ENCODE results near the gene MET.
"Not testable (repeated sequence)": the region's sequence is repeated elsewhere in the genome, so short reads cannot be mapped to it uniquely, and the experiment has no call there.

DNA sequence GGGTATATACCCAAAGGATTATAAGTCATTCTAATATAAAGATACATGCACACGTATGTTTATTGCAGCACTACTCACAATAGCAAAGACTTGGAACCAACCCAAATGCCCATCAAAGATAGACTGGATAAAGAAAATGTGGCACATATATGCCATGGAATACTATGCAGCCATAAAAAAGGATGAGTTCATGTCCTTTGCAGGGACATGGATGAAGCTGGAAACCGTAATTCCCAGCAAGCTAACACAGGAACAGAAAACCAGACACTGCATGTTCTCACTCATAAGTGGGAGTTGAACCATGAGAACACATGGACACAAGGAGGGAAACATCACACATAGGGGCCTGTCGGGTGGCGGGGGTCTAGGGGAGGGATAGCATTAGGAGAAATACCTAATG lies 79.1 kb downstream of the MET start:
- TF ChIP-seq, protein P1, sequence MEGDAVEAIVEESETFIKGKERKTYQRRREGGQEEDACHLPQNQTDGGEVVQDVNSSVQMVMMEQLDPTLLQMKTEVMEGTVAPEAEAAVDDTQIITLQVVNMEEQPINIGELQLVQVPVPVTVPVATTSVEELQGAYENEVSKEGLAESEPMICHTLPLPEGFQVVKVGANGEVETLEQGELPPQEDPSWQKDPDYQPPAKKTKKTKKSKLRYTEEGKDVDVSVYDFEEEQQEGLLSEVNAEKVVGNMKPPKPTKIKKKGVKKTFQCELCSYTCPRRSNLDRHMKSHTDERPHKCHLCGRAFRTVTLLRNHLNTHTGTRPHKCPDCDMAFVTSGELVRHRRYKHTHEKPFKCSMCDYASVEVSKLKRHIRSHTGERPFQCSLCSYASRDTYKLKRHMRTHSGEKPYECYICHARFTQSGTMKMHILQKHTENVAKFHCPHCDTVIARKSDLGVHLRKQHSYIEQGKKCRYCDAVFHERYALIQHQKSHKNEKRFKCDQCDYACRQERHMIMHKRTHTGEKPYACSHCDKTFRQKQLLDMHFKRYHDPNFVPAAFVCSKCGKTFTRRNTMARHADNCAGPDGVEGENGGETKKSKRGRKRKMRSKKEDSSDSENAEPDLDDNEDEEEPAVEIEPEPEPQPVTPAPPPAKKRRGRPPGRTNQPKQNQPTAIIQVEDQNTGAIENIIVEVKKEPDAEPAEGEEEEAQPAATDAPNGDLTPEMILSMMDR (IDR thresholded peaks at IDR 0.05; ENCODE audit: low read depth, low read length, missing input control) = not testable (repeated sequence)
- not testable (repeated sequence) for TF ChIP-seq FOXA1 (IDR thresholded peaks at IDR 0.05)
